T-helper 17 cell (primary cell): ENCODE data around the gene SLC44A3. TPM values are rescaled to one million over a fixed set of nuclear protein-coding genes. Genes with fewer than 3 reads are reported as not detected.

ENCODE experiments used
- ATAC-seq: fragments of 150-1000 bp; cut with Tn5 transposase; 2 replicates; pipeline ENCODE4 v1.10.0; 2021; ENCODE audit warnings: mild to moderate bottlenecking, moderate library complexity
- DNase-seq, 3 donors: peaks; one replicate each; pipeline versions ENCODE4 v3.0.0 to v3.0.0-alpha.2; 2020 to 2021
- H3K9me3 ChIP-seq: one replicate; pipeline ENCODE4 v1.7.0; 2013; ENCODE audit warnings: low read length, mild to moderate bottlenecking; ENCODE audit not compliant: control insufficient read depth, poor library complexity, severe bottlenecking
- H3K27ac Mint-ChIP-seq: one replicate; pipeline ENCODE4 v1.8.0; 2022; ENCODE audit warnings: mild to moderate bottlenecking, moderate library complexity, mixed read lengths
- H3K27me3 Mint-ChIP-seq: one replicate; pipeline ENCODE4 v1.8.0; 2022; ENCODE audit warnings: mixed read lengths
- H3K36me3 Mint-ChIP-seq: one replicate; pipeline ENCODE4 v1.8.0; 2022; ENCODE audit warnings: low read depth, mixed read lengths
- H3K4me1 Mint-ChIP-seq: one replicate; pipeline ENCODE4 v1.8.0; 2022; ENCODE audit warnings: mild to moderate bottlenecking, mixed read lengths
- H3K4me3 Mint-ChIP-seq: one replicate; pipeline ENCODE4 v1.8.0; 2022; ENCODE audit warnings: mild to moderate bottlenecking, moderate library complexity, mixed read lengths
- total RNA-seq, 4 donors: library from RNA in 2 of 4; stranded (reverse) in 2 of 4; gene quantifications; one replicate each; pipeline ENCODE4 v1.2.3 and lab custom pipeline; 2022 to 2026

Gene SLC44A3
- total RNA-seq, 2 donors from 2014 or later = 0.68 to 2.1 TPM

- H3K4me3 Mint-ChIP-seq = no peak overlapping the region
- ATAC-seq = no peak
- no peaks in the 10 kb centered on the region for H3K4me1 Mint-ChIP-seq
- DNase-seq = no peak
- no peaks in the 10 kb centered on the region for H3K9me3 ChIP-seq
- H3K27me3 Mint-ChIP-seq = peaks cover 17% of the 10 kb centered on the region
- H3K36me3 Mint-ChIP-seq = peaks cover 4% of the 10 kb centered on the region
- H3K27ac Mint-ChIP-seq = no peak overlapping the region
Measured at GRCh38 chr1:94898491-94899385, 78.6 kb downstream of the SLC44A3 start.

GRCh38 chr1:94899756-94900155 is 79.6 kb downstream of the SLC44A3 start:
- Mint-ChIP-seq H3K4me3 (no peak overlapping the region), H3K27me3 (peaks cover 12% of the 10 kb centered on the region), H3K27ac (no peak overlapping the region), H3K4me1 (no peaks in the 10 kb centered on the region), H3K36me3 (peaks cover 4% of the 10 kb centered on the region)
- ATAC-seq (no peak), DNase-seq (no peak)
- H3K9me3 ChIP-seq = no peaks in the 10 kb centered on the region

GRCh38 chr1:94901841-94902240 is 81.7 kb downstream of the SLC44A3 start:
- Mint-ChIP-seq H3K27me3 (peaks cover 5% of the 10 kb centered on the region), H3K27ac (no peak overlapping the region), H3K4me1 (no peaks in the 10 kb centered on the region), H3K4me3 (no peak overlapping the region), H3K36me3 (no peaks in the 10 kb centered on the region)
- ATAC-seq (no peak), DNase-seq (no peak)
- no peaks in the 10 kb centered on the region for H3K9me3 ChIP-seq

- Mint-ChIP-seq H3K27ac (no peak overlapping the region), H3K4me3 (no peak overlapping the region), H3K27me3 (peaks cover 5% of the 10 kb centered on the region), H3K36me3 (no peaks in the 10 kb centered on the region), H3K4me1 (no peaks in the 10 kb centered on the region)
- ATAC-seq (no peak), DNase-seq (no peak)
- no peaks in the 10 kb centered on the region for H3K9me3 ChIP-seq
Measured at GRCh38 chr1:94903280-94904009, 83.3 kb downstream of the SLC44A3 start.

- Mint-ChIP-seq H3K4me3 (no peak overlapping the region), H3K36me3 (no peaks in the 10 kb centered on the region), H3K27me3 (peaks cover 13% of the 10 kb centered on the region), H3K4me1 (no peaks in the 10 kb centered on the region), H3K27ac (no peak overlapping the region)
- ATAC-seq = no peak
- H3K9me3 ChIP-seq = no peaks in the 10 kb centered on the region
- DNase-seq = no peak
Measured at GRCh38 chr1:94905207-94905606, 85.0 kb downstream of the SLC44A3 start.

- H3K36me3 Mint-ChIP-seq = peaks cover 3% of the 10 kb centered on the region
- DNase-seq = no peak
- ATAC-seq = no peak
- no peaks in the 10 kb centered on the region for H3K4me1 Mint-ChIP-seq
- H3K27me3 Mint-ChIP-seq = peaks cover 23% of the 10 kb centered on the region
- no peak overlapping the region for H3K27ac Mint-ChIP-seq
- H3K9me3 ChIP-seq = no peaks in the 10 kb centered on the region
- H3K4me3 Mint-ChIP-seq = no peak overlapping the region
Measured at GRCh38 chr1:94906382-94906781, 86.2 kb downstream of the SLC44A3 start.

- ATAC-seq = no peak
- H3K27me3 Mint-ChIP-seq = peaks cover 23% of the 10 kb centered on the region
- H3K9me3 ChIP-seq = no peaks in the 10 kb centered on the region
- H3K36me3 Mint-ChIP-seq = peaks cover 3% of the 10 kb centered on the region
- DNase-seq = no peak
- H3K4me3 Mint-ChIP-seq = no peak overlapping the region
- H3K4me1 Mint-ChIP-seq = no peaks in the 10 kb centered on the region
- H3K27ac Mint-ChIP-seq = no peak overlapping the region
Measured at GRCh38 chr1:94907136-94907535, 87.0 kb downstream of the SLC44A3 start.

- no peaks in the 10 kb centered on the region for H3K9me3 ChIP-seq
- Mint-ChIP-seq H3K27me3 (peaks cover 29% of the 10 kb centered on the region), H3K4me3 (no peak overlapping the region), H3K27ac (no peak overlapping the region), H3K36me3 (peaks cover 3% of the 10 kb centered on the region), H3K4me1 (no peaks in the 10 kb centered on the region)
- ATAC-seq (no peak), DNase-seq (no peak)
Measured at GRCh38 chr1:94908190-94908589, 88.0 kb downstream of the SLC44A3 start.

- H3K27me3 Mint-ChIP-seq = peaks cover 30% of the 10 kb centered on the region
- no peak overlapping the region for H3K27ac Mint-ChIP-seq
- H3K9me3 ChIP-seq = no peaks in the 10 kb centered on the region
- ATAC-seq (no peak), DNase-seq (no peak)
- H3K36me3 Mint-ChIP-seq = peaks cover 3% of the 10 kb centered on the region
- no peaks in the 10 kb centered on the region for H3K4me1 Mint-ChIP-seq
- no peak overlapping the region for H3K4me3 Mint-ChIP-seq
Measured at GRCh38 chr1:94908965-94909364, 88.8 kb downstream of the SLC44A3 start.

GRCh38 chr1:94909486-94909885 is 89.3 kb downstream of the SLC44A3 start:
- Mint-ChIP-seq H3K27ac (no peak overlapping the region), H3K4me3 (no peak overlapping the region), H3K27me3 (peaks cover 35% of the 10 kb centered on the region), H3K36me3 (peaks cover 3% of the 10 kb centered on the region), H3K4me1 (no peaks in the 10 kb centered on the region)
- ATAC-seq (no peak), DNase-seq (no peak)
- H3K9me3 ChIP-seq = no peaks in the 10 kb centered on the region

- peaks cover 3% of the 10 kb centered on the region for H3K36me3 Mint-ChIP-seq
- ATAC-seq (no peak), DNase-seq (no peak)
- H3K27me3 Mint-ChIP-seq = peaks cover 65% of the 10 kb centered on the region
- no peak overlapping the region for H3K4me3 Mint-ChIP-seq
- H3K4me1 Mint-ChIP-seq = no peaks in the 10 kb centered on the region
- no peaks in the 10 kb centered on the region for H3K9me3 ChIP-seq
- H3K27ac Mint-ChIP-seq = no peak overlapping the region
Measured at GRCh38 chr1:94912263-94913184, 92.4 kb downstream of the SLC44A3 start.

GRCh38 chr1:94917251-94917650 is 97.1 kb downstream of the SLC44A3 start:
- ATAC-seq (no peak), DNase-seq (no peak)

More at GRCh38 chr1:94917251-94917650, 97.1 kb downstream of the SLC44A3 start:
- Mint-ChIP-seq H3K27ac (no peak overlapping the region), H3K4me3 (no peak overlapping the region), H3K4me1 (no peaks in the 10 kb centered on the region), H3K36me3 (no peaks in the 10 kb centered on the region), H3K27me3 (peaks cover 54% of the 10 kb centered on the region)
- H3K9me3 ChIP-seq = no peaks in the 10 kb centered on the region
